ENCODE measurements around the gene SDK1. TPM values are rescaled to one million over a fixed set of nuclear protein-coding genes. Genes with fewer than 3 reads are reported as not detected.

SDK1 gene
- total and polyA plus RNA-seq, 2 of the 8 experiments (the other 6 are each of a cell fraction or from before 2014, with no cell fraction given) = 3.3 to 7.2 TPM

- TF ChIP-seq CHD7 (IDR thresholded peaks at IDR 0.05; ENCODE audit: insufficient replicate concordance, low read length) (no peak), JUN (IDR thresholded peaks at IDR 0.05; ENCODE audit: low read depth, low read length) (no peak), ASH2L (IDR thresholded peaks at IDR 0.05; ENCODE audit: low read length) (no peak), POLR2A (IDR thresholded peaks at IDR 0.05; ENCODE audit: control extremely low read depth in 1 of 2, low read depth in 2 of 2, low read length in 2 of 2) (no peak), SAP30 (IDR thresholded peaks at IDR 0.05; ENCODE audit: insufficient read depth, insufficient replicate concordance, low read length) (no peak), NRF1 (IDR thresholded peaks at IDR 0.05; ENCODE audit: low read depth, low read length) (no peak), BCL11A (IDR thresholded peaks at IDR 0.05; ENCODE audit: low read depth in 2 of 2, low read length in 2 of 2) (no peak), SIRT6 (IDR thresholded peaks at IDR 0.05; ENCODE audit: low read length) (no peak)
These were observed 623.2 kb downstream of the SDK1 start (continued) for GRCh38 chr7:3924277-3924676.
